Urinary bladder (tissue), 4 donors: ENCODE results near the gene DEDD2. TPM values are rescaled to one million over a fixed set of nuclear protein-coding genes. Genes with fewer than 3 reads are reported as not detected.

Experiments
- DNase-seq: peaks from one replicate; pipeline ENCODE4 v3.0.0-alpha.2; 2015; ENCODE audit errors: extremely low spot score
- H3K27ac ChIP-seq: one replicate; pipeline ENCODE4 v1.5.1; 2013; ENCODE audit warnings: low read depth, mild to moderate bottlenecking, moderate library complexity
- H3K36me3 ChIP-seq: one replicate; pipeline ENCODE4 v1.6.1; 2013; ENCODE audit warnings: mild to moderate bottlenecking, moderate library complexity; ENCODE audit not compliant: insufficient read depth
- H3K4me1 ChIP-seq: one replicate; pipeline ENCODE4 v1.6.1; 2013; ENCODE audit warnings: mild to moderate bottlenecking, moderate library complexity; ENCODE audit not compliant: insufficient read depth
- H3K4me3 ChIP-seq: one replicate; pipeline ENCODE4 v1.5.1; 2013; ENCODE audit warnings: low read depth, low read length
- WGBS: extraction: QIAGEN DNeasy Blood & Tissue Kit; methylation state at CpG from one replicate; pipeline ENCODE4 v1.1.7; 2013; 5-methylcytosine and 5-hydroxymethylcytosine counted together
- polyA plus RNA-seq: library from polyadenylated mRNA; stranded (reverse); fragments of 200-250 nt; gene quantifications from one replicate; pipeline ENCODE4 v1.2.3, GENCODE V29; 2013
- total RNA-seq: library from RNA; depleted of rRNA; stranded (reverse); fragments of >200 nt; gene quantifications from one replicate; pipeline ENCODE4 v1.2.3, GENCODE V29; 2014
- donor health status: healthy with polysubstance abuse.
- donor health status: healthy.

DEDD2 gene
- total and polyA plus RNA-seq, 2 donors, result 15.5 to 29.5 TPM

DNA sequence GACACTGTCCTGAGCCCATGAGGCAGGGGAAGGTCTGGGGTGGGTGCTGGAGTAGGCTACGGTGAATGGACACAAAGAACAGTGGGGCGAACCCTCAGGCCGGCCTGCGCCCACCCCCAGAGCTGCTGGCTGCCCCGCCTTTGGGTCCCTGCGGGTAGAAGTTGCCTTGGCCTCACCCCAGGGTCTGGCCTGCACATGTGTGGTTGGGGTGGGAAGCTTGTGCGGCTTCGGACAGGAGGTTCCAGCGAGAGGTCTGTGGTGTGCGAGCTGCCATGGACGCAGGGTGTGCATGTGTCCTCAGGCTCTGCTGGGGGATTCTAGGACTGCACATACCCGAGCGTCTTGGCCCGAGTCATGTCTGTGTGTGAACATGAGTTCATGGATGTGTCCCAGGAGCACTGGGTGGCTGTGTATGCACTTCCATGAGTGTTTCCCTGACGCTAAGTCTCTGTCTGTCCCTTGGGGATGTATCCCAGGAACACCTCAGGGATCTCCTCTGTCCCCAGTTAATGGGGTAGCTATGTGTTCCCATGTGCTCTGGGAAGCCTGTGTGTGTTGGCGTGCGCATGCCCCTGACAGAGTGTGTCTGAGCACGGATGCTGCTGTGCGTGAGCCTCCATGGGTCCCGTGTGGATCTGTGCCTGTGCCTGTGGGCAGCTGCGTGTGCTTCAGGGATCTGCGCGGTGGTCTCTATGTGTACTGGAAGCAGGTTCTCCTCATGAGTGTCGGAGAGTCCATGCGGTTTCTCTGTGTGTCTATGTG is 64.4 kb downstream of the DEDD2 start:
- Histone ChIP-seq H3K4me1 (no peaks in the 10 kb centered on the region), H3K4me3 (no peak overlapping the region), H3K27ac (no peak overlapping the region), H3K36me3 (no peaks in the 10 kb centered on the region)
- 87% methylated on average over 25 of the region's 25 CpGs for WGBS
- DNase-seq, result no peak

DNA sequence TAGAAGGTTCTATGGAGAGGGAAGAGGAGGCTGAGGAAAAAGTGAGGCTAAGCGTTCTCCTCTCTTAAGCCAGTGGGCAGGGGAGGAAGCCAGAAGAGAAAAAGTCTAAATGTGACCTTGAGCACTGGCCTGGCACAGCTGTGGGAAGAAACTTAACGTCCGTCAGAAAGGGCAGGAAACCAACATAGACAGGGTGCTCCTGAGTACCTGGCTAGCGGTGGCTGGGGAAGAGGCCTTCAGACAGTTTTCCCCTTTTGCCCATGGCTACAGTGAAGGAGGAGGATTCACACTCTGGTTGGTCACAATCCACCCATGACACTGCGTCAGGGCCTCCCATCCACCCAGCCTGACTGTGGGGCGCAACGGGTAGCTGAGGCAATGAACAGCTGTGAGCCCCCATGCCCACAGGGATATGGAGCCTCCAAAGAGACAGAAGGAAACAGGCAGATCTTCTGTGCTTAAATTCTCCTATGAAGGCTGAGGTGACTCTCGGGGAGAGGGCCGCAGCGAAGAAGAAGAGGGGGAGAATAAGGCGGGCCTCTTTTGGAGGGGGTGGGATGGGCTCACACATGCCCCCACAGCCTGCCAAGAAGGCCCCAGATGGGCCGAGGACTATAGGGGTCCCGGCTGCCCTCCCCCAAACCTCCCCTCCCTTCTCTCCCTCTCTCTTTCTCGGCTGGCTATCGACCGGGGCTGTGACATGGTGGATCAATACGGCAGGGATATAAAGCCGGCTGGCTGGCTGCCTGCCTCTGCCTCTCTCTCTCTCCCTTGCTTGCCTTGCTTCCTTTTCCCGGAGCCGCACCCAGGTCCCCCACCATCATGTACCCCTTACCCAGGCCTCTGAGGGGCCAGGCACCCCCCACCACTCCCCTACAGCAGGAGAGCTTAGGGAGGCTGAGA is 65.4 kb downstream of the DEDD2 start:
- Histone ChIP-seq H3K27ac (no peak overlapping the region), H3K36me3 (no peaks in the 10 kb centered on the region), H3K4me1 (no peaks in the 10 kb centered on the region), H3K4me3 (no peak overlapping the region)
- 50% methylated on average over 20 of the region's 20 CpGs for WGBS
- no peak for DNase-seq

GRCh38 chr19:42150911-42151361 is 66.5 kb downstream of the DEDD2 start:
- WGBS, result 18% methylated on average over 9 of the region's 9 CpGs
- no peak for DNase-seq

DNA sequence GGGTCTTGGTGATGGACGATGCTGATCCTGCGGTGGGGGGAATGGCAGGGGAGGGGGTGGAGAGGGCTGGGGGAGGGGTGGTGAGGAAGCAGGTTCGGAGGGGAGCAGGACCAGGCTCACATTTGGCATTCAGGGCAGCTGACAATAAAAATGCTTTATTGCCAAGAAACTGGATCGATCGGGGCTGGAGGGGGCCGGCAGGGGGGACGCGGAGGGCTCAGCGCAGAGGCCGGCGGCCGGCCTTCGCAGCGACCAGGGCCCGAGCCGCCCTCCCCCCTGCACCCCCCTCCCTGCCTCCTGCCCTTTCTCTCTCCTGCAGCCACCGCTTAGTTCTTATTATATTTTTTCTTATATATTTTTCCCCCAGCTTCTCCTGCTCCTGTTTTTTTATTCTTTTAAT is 67.1 kb downstream of the DEDD2 start:
- DNase-seq, result no peak
- Histone ChIP-seq H3K4me3 (no peak overlapping the region), H3K36me3 (no peaks in the 10 kb centered on the region), H3K27ac (no peak overlapping the region), H3K4me1 (no peaks in the 10 kb centered on the region)
- WGBS, result 16% methylated on average over 17 of the region's 17 CpGs

More at GRCh38 chr19:42150911-42151361, 66.5 kb downstream of the DEDD2 start:
- H3K36me3 ChIP-seq, result no peaks in the 10 kb centered on the region
- no peaks in the 10 kb centered on the region for H3K4me1 ChIP-seq
- no peak overlapping the region for H3K4me3 ChIP-seq
- H3K27ac ChIP-seq, result no peak overlapping the region

- H3K4me3 ChIP-seq, result no peak overlapping the region
- no peak for DNase-seq
- no peaks in the 10 kb centered on the region for H3K4me1 ChIP-seq
- H3K36me3 ChIP-seq, result no peaks in the 10 kb centered on the region
- 33% methylated on average over 5 of the region's 5 CpGs for WGBS
- H3K27ac ChIP-seq, result no peak overlapping the region
Measured at GRCh38 chr19:42149447-42150202, 67.9 kb downstream of the DEDD2 start.

Other genes with a start within 250 kb of the DEDD2 start
- gene ATP1A3, start 223.4 kb downstream of the DEDD2 start, total RNA-seq, result 0.37 TPM
- 0.77 TPM for gene ATP1A3, start 223.4 kb downstream of the DEDD2 start, polyA plus RNA-seq
- 2.5 TPM for gene GRIK5, start 147.5 kb downstream of the DEDD2 start, total RNA-seq
- 8.6 TPM for gene GRIK5, start 147.5 kb downstream of the DEDD2 start, polyA plus RNA-seq
- 7.6 TPM for gene ZNF574, start 141.5 kb downstream of the DEDD2 start, total RNA-seq
- 18.8 TPM for gene ZNF574, start 141.5 kb downstream of the DEDD2 start, polyA plus RNA-seq
- gene POU2F2, start 85.2 kb downstream of the DEDD2 start, total RNA-seq, result 0.95 TPM
- gene POU2F2, start 85.2 kb downstream of the DEDD2 start, polyA plus RNA-seq, result 4.4 TPM
- 7.0 TPM for gene ZNF526, start 2.6 kb upstream of the DEDD2 start, total RNA-seq
- gene ZNF526, start 2.6 kb upstream of the DEDD2 start, polyA plus RNA-seq, result 6.0 TPM
- gene GSK3A, start 24.9 kb upstream of the DEDD2 start, total RNA-seq, result 8.4 TPM
- gene GSK3A, start 24.9 kb upstream of the DEDD2 start, polyA plus RNA-seq, result 56.9 TPM
- 17.9 TPM for gene ERF, start 37.5 kb upstream of the DEDD2 start, total RNA-seq
- 50.9 TPM for gene ERF, start 37.5 kb upstream of the DEDD2 start, polyA plus RNA-seq
- 14.0 TPM for gene CIC, start 51.6 kb upstream of the DEDD2 start, total RNA-seq
- gene CIC, start 51.6 kb upstream of the DEDD2 start, polyA plus RNA-seq, result 59.5 TPM
- not detected for gene PRR19, start 84.5 kb upstream of the DEDD2 start, total RNA-seq
- 1.0 TPM for gene PRR19, start 84.5 kb upstream of the DEDD2 start, polyA plus RNA-seq
- 15.9 TPM for gene PAFAH1B3, start 84.9 kb upstream of the DEDD2 start, total RNA-seq
- gene PAFAH1B3, start 84.9 kb upstream of the DEDD2 start, polyA plus RNA-seq, result 20.9 TPM
- not detected for gene TMEM145, start 95.6 kb upstream of the DEDD2 start, total RNA-seq
- gene TMEM145, start 95.6 kb upstream of the DEDD2 start, polyA plus RNA-seq, result 0.94 TPM
- 14.7 TPM for gene MEGF8, start 108.0 kb upstream of the DEDD2 start, total RNA-seq
- 19.8 TPM for gene MEGF8, start 108.0 kb upstream of the DEDD2 start, polyA plus RNA-seq
- not detected for gene CNFN, start 172.6 kb upstream of the DEDD2 start, total RNA-seq
- gene CNFN, start 172.6 kb upstream of the DEDD2 start, polyA plus RNA-seq, result 2.4 TPM
- gene LIPE, start 209.7 kb upstream of the DEDD2 start, total RNA-seq, result 5.7 TPM
- 30.2 TPM for gene LIPE, start 209.7 kb upstream of the DEDD2 start, polyA plus RNA-seq
- 1.7 TPM for gene CXCL17, start 225.3 kb upstream of the DEDD2 start, total RNA-seq
- gene CXCL17, start 225.3 kb upstream of the DEDD2 start, polyA plus RNA-seq, result 10.8 TPM